ENCODE results near the gene GNAS-AS1.

Gene GNAS-AS1

DNA sequence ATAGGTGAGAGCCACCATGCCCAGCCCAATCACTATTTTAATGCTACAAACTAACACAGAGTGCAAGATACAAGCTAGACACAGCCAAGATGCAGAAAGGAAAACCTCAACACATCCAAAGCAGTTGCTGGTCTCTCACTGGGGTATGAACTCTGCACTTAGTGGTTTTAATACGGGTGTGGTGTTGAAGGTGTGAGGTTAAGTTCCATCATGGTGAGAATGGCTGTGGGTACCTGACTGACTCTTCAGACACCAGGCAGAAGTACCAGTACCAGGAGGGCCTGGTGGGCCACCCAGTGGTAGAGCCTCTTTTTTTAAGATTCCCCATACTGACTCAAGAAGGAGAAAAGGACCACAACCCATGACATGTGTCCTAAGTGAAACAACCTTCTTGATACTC is 13.0 kb downstream of the GNAS-AS1 start:
- Histone ChIP-seq H3K27ac (ENCODE audit: low read depth, low read length) (no peak overlapping the region), H3K9me3 (ENCODE audit: insufficient read depth, low read length) (no peaks in the 10 kb centered on the region), H3K9ac (ENCODE audit: low read length) (no peak overlapping the region), H3K4me3 (ENCODE audit: insufficient read depth, low read length, poor library complexity, severe bottlenecking) (no peak overlapping the region), H3K4me2 (ENCODE audit: low read depth, low read length, poor library complexity, severe bottlenecking) (no peak overlapping the region), H3K9me2 (replicated peaks; ENCODE audit: insufficient read depth, low read length) (no peaks in the 10 kb centered on the region), H3K27me3 (ENCODE audit: low read length) (no peaks in the 10 kb centered on the region), H3K79me2 (ENCODE audit: insufficient read depth, low read length) (no peaks in the 10 kb centered on the region), H4K20me1 (ENCODE audit: low read depth, low read length) (no peaks in the 10 kb centered on the region), H3F3A (ENCODE audit: insufficient read depth) (no peaks in the 10 kb centered on the region), H2AFZ (ENCODE audit: low read depth, low read length, severe bottlenecking) (no peak overlapping the region), H3K36me3 (ENCODE audit: low read length) (no peaks in the 10 kb centered on the region)
- TF ChIP-seq, protein P1, sequence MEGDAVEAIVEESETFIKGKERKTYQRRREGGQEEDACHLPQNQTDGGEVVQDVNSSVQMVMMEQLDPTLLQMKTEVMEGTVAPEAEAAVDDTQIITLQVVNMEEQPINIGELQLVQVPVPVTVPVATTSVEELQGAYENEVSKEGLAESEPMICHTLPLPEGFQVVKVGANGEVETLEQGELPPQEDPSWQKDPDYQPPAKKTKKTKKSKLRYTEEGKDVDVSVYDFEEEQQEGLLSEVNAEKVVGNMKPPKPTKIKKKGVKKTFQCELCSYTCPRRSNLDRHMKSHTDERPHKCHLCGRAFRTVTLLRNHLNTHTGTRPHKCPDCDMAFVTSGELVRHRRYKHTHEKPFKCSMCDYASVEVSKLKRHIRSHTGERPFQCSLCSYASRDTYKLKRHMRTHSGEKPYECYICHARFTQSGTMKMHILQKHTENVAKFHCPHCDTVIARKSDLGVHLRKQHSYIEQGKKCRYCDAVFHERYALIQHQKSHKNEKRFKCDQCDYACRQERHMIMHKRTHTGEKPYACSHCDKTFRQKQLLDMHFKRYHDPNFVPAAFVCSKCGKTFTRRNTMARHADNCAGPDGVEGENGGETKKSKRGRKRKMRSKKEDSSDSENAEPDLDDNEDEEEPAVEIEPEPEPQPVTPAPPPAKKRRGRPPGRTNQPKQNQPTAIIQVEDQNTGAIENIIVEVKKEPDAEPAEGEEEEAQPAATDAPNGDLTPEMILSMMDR (IDR thresholded peaks at IDR 0.05; ENCODE audit: insufficient read depth, low read length, poor library complexity, severe bottlenecking): no peak
- no peak for TF ChIP-seq EZH2phosphoT487 (conservative IDR thresholded peaks at IDR 0.05; ENCODE audit: low read length)

DNA sequence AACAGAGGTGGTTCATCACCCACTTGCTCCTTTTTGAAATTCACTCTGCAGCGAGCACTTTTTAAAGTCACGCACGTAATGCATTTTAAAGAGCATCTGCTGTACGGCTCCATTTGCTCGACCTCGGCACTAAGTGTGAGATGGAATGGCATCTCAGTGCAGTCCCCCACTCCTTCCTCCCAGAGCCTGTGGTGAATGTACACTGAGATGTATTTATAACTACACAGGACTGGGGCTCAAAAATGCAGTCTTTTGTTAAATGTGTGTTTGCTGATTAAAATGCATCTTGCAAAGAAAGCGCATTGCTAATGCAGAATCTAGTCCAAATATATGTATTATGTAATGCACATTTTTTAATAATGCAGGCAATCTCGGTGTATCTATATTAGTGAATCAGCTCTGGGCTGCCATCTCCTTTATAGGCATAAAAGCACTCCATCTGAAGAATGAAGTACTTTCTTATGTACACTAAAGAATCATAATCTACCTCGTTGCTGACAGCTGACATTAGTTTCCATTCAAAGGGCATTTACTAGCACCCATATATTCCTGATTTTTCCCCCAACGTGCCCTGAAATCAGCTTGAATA is 14.0 kb downstream of the GNAS-AS1 start:
- Histone ChIP-seq H2AFZ (ENCODE audit: low read depth, low read length, severe bottlenecking) (no peak overlapping the region), H3K4me2 (ENCODE audit: low read depth, low read length, poor library complexity, severe bottlenecking) (no peak overlapping the region), H3K36me3 (ENCODE audit: low read length) (peaks cover under 1% of the 10 kb centered on the region; the same call in 1 of the 2 replicates), H3F3A (ENCODE audit: insufficient read depth) (no peaks in the 10 kb centered on the region), H3K9me2 (replicated peaks; ENCODE audit: insufficient read depth, low read length) (no peaks in the 10 kb centered on the region), H3K4me3 (ENCODE audit: insufficient read depth, low read length, poor library complexity, severe bottlenecking) (no peak overlapping the region), H3K9ac (ENCODE audit: low read length) (no peak overlapping the region), H3K27me3 (ENCODE audit: low read length) (no peaks in the 10 kb centered on the region), H3K79me2 (ENCODE audit: insufficient read depth, low read length) (no peaks in the 10 kb centered on the region), H3K27ac (ENCODE audit: low read depth, low read length) (no peak overlapping the region), H4K20me1 (ENCODE audit: low read depth, low read length) (no peaks in the 10 kb centered on the region), H3K9me3 (ENCODE audit: insufficient read depth, low read length) (no peaks in the 10 kb centered on the region)
- no peak for TF ChIP-seq EZH2phosphoT487 (conservative IDR thresholded peaks at IDR 0.05; ENCODE audit: low read length)
- TF ChIP-seq, protein P1 (IDR thresholded peaks at IDR 0.05; ENCODE audit: insufficient read depth, low read length, poor library complexity, severe bottlenecking): no peak

DNA sequence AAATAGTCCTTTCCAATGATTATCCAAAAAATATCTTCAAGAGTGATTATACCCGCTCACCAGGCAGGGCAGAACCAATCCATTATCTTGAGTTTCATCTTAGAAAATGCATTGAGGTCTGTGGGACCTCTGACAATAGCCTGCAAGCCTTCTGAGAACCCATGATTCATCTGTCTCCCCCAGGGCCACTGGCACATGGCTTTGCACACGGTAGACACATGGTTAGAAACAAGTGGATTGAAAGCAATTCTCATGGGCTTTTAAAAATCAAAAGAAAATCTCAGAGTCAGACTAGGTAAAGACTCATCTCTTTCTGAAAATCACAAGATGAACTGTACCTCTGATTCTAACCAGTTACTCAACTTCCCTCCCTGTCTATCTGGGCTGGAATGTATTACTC is 15.5 kb downstream of the GNAS-AS1 start:
- peaks cover 8% of the 10 kb centered on the region; the same call in 1 of the 2 replicates for H3K79me2 ChIP-seq (ENCODE audit: insufficient read depth, low read length)
- TF ChIP-seq EZH2phosphoT487 (conservative IDR thresholded peaks at IDR 0.05; ENCODE audit: low read length): no peak
- TF ChIP-seq, protein P1 (IDR thresholded peaks at IDR 0.05; ENCODE audit: insufficient read depth, low read length, poor library complexity, severe bottlenecking): no peak
- H3K4me2 ChIP-seq (ENCODE audit: low read depth, low read length, poor library complexity, severe bottlenecking): no peak overlapping the region
- H3K9me3 ChIP-seq (ENCODE audit: insufficient read depth, low read length): no peaks in the 10 kb centered on the region
- no peaks in the 10 kb centered on the region for H3K27me3 ChIP-seq (ENCODE audit: low read length)
- H2AFZ ChIP-seq (ENCODE audit: low read depth, low read length, severe bottlenecking): no peak overlapping the region
- H3K27ac ChIP-seq (ENCODE audit: low read depth, low read length): no peak overlapping the region
- H3K9me2 ChIP-seq (replicated peaks; ENCODE audit: insufficient read depth, low read length): no peaks in the 10 kb centered on the region
- H4K20me1 ChIP-seq (ENCODE audit: low read depth, low read length): no peaks in the 10 kb centered on the region
- H3K9ac ChIP-seq (ENCODE audit: low read length): no peak overlapping the region
- no peaks in the 10 kb centered on the region for H3F3A ChIP-seq (ENCODE audit: insufficient read depth)
- H3K4me3 ChIP-seq (ENCODE audit: insufficient read depth, low read length, poor library complexity, severe bottlenecking): no peak overlapping the region
- peaks cover 2% of the 10 kb centered on the region; the same call in 1 of the 2 replicates for H3K36me3 ChIP-seq (ENCODE audit: low read length)

Data from SU-DHL-6 (cell line).